Effector CD4-positive, alpha-beta T cell (primary cell): ENCODE results near the gene ZP1.

Source experiments
- DNase-seq: peaks from one replicate; pipeline ENCODE4 v3.0.0-alpha.2; 2020

ZP1 gene

GRCh38 chr11:60859616-60860250, 7.6 kb upstream of the ZP1 start:
- no peak for DNase-seq

GRCh38 chr11:60860943-60861342, 6.4 kb upstream of the ZP1 start:
- DNase-seq = no peak

- DNase-seq = no peak
These were observed 5.2 kb upstream of the ZP1 start for GRCh38 chr11:60862171-60862570.

GRCh38 chr11:60863550-60864521, 3.5 kb upstream of the ZP1 start:
- DNase-seq = no peak

GRCh38 chr11:60864856-60865513, 2.4 kb upstream of the ZP1 start:
- DNase-seq = no peak

- no peak for DNase-seq
These were observed 734 bp downstream of the ZP1 start for GRCh38 chr11:60867871-60868681.

- DNase-seq = no peak
These were observed 1.5 kb downstream of the ZP1 start for GRCh38 chr11:60868682-60869450.

- DNase-seq = no peak
These were observed 2.1 kb downstream of the ZP1 start for GRCh38 chr11:60869451-60869825.

- no peak for DNase-seq
These were observed 2.9 kb downstream of the ZP1 start for GRCh38 chr11:60870276-60870675.

- no peak for DNase-seq
These were observed 3.5 kb downstream of the ZP1 start for GRCh38 chr11:60870733-60871377.

GRCh38 chr11:60871378-60872061, 4.2 kb downstream of the ZP1 start:
- no peak for DNase-seq

GRCh38 chr11:60872124-60872960, 5.0 kb downstream of the ZP1 start:
- DNase-seq = no peak

GRCh38 chr11:60872961-60873524, 5.7 kb downstream of the ZP1 start:
- no peak for DNase-seq

GRCh38 chr11:60873533-60873932, 6.2 kb downstream of the ZP1 start:
- no peak for DNase-seq

- DNase-seq = no peak
These were observed 7.4 kb downstream of the ZP1 start for GRCh38 chr11:60874421-60875365.

- no peak for DNase-seq
These were observed 8.2 kb downstream of the ZP1 start for GRCh38 chr11:60875366-60876167.

GRCh38 chr11:60876168-60876485, 8.8 kb downstream of the ZP1 start:
- DNase-seq = no peak
